ENCODE data around the gene FBXO24.

FBXO24 gene

GRCh38 chr7:100620804-100621203 lies 34.7 kb downstream of the FBXO24 start:
- no peak for DNase-seq (ENCODE audit: low read depth in 3 of 3, low spot score in 1 of 3)

GRCh38 chr7:100621554-100621953 lies 35.4 kb downstream of the FBXO24 start:
- no peak for DNase-seq (ENCODE audit: low read depth in 3 of 3, low spot score in 1 of 3)

- DNase-seq (ENCODE audit: low read depth in 3 of 3, low spot score in 1 of 3) = no peak
Observed at GRCh38 chr7:100623951-100624824, 38.1 kb downstream of the FBXO24 start.

- DNase-seq (ENCODE audit: low read depth in 3 of 3, low spot score in 1 of 3) = no peak
Observed at GRCh38 chr7:100626055-100626454, 39.9 kb downstream of the FBXO24 start.

GRCh38 chr7:100626530-100627237 lies 40.6 kb downstream of the FBXO24 start:
- peak; percentile 78 to 85 (median 79) for DNase-seq (ENCODE audit: low read depth in 3 of 3, low spot score in 1 of 3)

GRCh38 chr7:100627238-100627549 lies 41.1 kb downstream of the FBXO24 start:
- DNase-seq (ENCODE audit: low read depth in 3 of 3, low spot score in 1 of 3) = no peak

GRCh38 chr7:100629117-100629716 lies 43.1 kb downstream of the FBXO24 start:
- DNase-seq (ENCODE audit: low read depth in 3 of 3, low spot score in 1 of 3) = no peak

GRCh38 chr7:100630066-100630465 lies 43.9 kb downstream of the FBXO24 start:
- DNase-seq (ENCODE audit: low read depth in 3 of 3, low spot score in 1 of 3) = no peak

- DNase-seq (ENCODE audit: low read depth in 3 of 3, low spot score in 1 of 3) = peak in 1 of 3 donors; percentile 12
Observed at GRCh38 chr7:100632951-100633717, 47.0 kb downstream of the FBXO24 start.

GRCh38 chr7:100639995-100640516 lies 53.9 kb downstream of the FBXO24 start:
- DNase-seq (ENCODE audit: low read depth in 3 of 3, low spot score in 1 of 3) = no peak

- no peak for DNase-seq (ENCODE audit: low read depth in 3 of 3, low spot score in 1 of 3)
Observed at GRCh38 chr7:100640517-100641440, 54.7 kb downstream of the FBXO24 start.

- DNase-seq (ENCODE audit: low read depth in 3 of 3, low spot score in 1 of 3) = no peak
Observed at GRCh38 chr7:100641463-100641859, 55.3 kb downstream of the FBXO24 start, which contains the start of gene TFR2. TSS of gene TFR2 (minus strand) at chr7:100641552. CDS start at chr7:100641509, 43 bp downstream.

GRCh38 chr7:100641860-100642533 lies 55.9 kb downstream of the FBXO24 start:
- DNase-seq (ENCODE audit: low read depth in 3 of 3, low spot score in 1 of 3) = no peak

GRCh38 chr7:100642534-100642907 lies 56.4 kb downstream of the FBXO24 start:
- DNase-seq (ENCODE audit: low read depth in 3 of 3, low spot score in 1 of 3) = no peak

GRCh38 chr7:100649826-100650565 lies 63.9 kb downstream of the FBXO24 start:
- no peak for DNase-seq (ENCODE audit: low read depth in 3 of 3, low spot score in 1 of 3)
